ENCODE measurements around the gene PRXL2B.
"Not testable (repeated sequence)": the region's sequence is repeated elsewhere in the genome, so short reads cannot be mapped to it uniquely, and the experiment has no call there.

Gene PRXL2B

DNA sequence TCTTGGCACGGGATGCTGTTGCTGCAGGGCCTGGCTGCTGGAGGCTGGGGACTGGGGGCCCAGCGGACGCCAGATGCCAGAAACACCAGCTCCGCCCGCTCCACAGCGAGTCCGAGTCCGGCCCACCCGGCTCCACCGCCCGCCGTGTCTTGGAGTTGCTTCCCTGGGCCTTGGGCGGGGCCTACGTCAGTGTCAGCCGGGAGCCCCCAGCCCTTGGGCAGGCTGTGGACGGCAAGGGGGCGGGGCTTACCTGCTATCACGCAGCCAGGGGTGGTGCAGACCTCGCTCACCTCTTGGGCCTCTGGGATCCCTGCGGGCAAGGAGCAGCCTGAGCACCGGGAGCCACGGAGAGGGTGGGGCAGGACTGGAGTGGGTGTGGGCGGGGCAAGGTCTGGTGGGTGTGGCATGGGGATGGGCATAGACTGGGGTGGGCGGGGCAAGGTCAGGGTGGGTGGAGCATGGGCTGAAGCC, 24.5 kb downstream of the PRXL2B start:
- in situ Hi-C loops (cut with HindIII; ENCODE audit: low sequenced_read_pairs) = no loop called here

- in situ Hi-C loops (cut with HindIII; ENCODE audit: low sequenced_read_pairs) = no loop called here
Measured at GRCh38 chr1:2611621-2612437, 25.3 kb downstream of the PRXL2B start.

GRCh38 chr1:2612591-2613365, 26.2 kb downstream of the PRXL2B start:
- in situ Hi-C loops (cut with HindIII; ENCODE audit: low sequenced_read_pairs) = no loop called here

- in situ Hi-C loops (cut with HindIII; ENCODE audit: low sequenced_read_pairs) = no loop called here
Measured at GRCh38 chr1:2614145-2614544, 27.6 kb downstream of the PRXL2B start.

- in situ Hi-C loops (cut with HindIII; ENCODE audit: low sequenced_read_pairs) = no loop called here
Measured at GRCh38 chr1:2617971-2618470, 31.4 kb downstream of the PRXL2B start.

DNA sequence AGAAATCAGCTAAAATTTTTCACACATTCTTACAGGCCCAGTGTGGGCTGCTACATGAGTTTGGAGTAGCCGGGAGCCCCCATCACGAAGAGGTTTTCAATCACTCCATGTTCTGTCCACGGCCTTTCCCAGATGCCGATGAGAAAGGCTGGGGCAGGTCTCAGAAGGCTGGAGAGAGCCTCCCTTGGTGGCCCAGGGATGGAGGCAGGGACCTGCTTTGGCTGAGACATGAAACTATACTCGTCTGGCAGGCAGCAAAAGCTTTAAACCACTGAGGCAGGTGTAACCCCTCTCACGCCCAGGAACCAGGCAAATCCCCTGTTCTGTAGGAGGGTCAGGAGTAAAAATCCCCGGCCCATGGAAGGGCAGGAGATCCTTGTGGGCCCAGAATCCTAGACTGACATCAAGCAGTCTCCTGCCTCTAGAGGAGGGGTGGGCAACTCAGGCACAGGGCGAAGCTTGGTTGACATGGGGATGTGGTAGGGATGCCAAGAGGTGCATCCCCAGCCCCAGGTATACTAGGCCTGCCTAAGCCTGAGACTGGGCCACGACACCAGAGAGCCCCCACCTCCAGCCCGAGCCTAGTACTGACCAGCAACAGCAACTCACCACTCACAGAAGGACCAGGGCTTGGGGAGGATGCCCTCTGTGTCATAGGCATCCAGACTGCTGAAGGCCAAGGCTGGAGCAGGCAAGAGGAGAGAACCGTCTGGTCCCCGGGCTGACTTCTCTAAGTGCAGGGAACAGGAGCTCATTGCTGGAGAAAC, 37.2 kb downstream of the PRXL2B start:
- in situ Hi-C loops (cut with HindIII; ENCODE audit: low sequenced_read_pairs) = no loop called here

- in situ Hi-C loops (cut with HindIII; ENCODE audit: low sequenced_read_pairs) = no loop called here
Measured at GRCh38 chr1:2624735-2625300, 38.2 kb downstream of the PRXL2B start.

DNA sequence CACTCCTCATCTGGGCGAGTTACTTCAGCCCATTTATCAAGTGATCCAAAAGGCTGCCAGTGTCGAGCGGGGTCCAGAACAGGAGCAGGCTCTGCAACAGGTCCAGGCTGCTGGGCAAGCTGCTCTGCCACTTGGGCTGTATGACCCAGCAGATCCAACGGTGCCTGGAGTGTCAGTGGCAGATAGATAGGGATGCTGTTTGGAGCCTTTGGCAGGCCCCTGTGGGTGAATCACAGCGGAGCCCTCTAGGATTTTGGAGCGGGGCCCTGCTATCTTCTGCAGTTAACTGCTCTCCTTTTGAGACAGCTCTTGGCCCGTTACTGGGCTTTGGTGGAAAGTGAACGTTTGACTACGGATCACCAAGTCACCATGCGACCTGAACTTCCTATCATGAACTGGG, 38.7 kb downstream of the PRXL2B start:
- in situ Hi-C loops (cut with HindIII; ENCODE audit: low sequenced_read_pairs) = no loop called here

GRCh38 chr1:2625748-2626147, 39.2 kb downstream of the PRXL2B start:
- in situ Hi-C loops (cut with HindIII; ENCODE audit: low sequenced_read_pairs) = not testable (repeated sequence)

- in situ Hi-C loops (cut with HindIII; ENCODE audit: low sequenced_read_pairs) = no loop called here
Measured at GRCh38 chr1:2627746-2628145, 41.2 kb downstream of the PRXL2B start.

DNA sequence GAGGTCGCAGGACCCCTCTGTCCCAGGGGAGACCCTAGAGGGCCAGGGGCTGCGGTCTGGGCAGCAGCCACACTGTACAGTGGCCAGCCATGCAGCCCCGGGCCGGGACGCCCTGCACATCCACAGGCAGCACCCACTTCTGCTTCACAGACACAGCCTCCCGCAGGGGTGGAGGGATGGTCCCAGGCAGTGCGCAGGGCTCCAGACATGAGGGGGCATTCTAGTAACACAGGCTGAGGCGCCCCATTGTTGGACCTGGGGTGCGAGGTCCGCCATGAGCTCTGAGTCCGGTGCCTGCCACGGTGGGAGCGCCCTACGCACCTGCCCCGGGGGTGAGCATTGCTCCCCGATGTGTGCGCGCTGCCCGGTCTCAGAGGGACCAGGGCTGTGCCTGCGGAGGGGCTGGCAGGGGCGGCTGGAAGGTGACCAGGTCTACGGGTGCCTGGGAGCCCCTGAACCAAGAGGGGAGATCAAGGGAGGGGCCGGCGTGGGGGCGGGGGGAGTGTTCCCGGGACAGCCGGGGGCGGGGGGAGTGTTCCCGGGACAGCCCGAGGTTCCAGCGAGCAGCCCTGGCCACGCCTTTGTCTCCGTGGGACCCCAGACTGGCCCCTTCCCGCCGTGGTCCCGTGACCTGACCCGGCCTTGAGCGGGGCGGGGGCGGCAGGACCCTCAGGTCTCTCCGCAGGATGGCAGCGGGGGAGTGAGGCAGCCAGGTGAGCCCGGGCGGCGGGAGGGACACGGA, 41.8 kb downstream of the PRXL2B start:
- in situ Hi-C loops (cut with HindIII; ENCODE audit: low sequenced_read_pairs) = no loop called here

DNA sequence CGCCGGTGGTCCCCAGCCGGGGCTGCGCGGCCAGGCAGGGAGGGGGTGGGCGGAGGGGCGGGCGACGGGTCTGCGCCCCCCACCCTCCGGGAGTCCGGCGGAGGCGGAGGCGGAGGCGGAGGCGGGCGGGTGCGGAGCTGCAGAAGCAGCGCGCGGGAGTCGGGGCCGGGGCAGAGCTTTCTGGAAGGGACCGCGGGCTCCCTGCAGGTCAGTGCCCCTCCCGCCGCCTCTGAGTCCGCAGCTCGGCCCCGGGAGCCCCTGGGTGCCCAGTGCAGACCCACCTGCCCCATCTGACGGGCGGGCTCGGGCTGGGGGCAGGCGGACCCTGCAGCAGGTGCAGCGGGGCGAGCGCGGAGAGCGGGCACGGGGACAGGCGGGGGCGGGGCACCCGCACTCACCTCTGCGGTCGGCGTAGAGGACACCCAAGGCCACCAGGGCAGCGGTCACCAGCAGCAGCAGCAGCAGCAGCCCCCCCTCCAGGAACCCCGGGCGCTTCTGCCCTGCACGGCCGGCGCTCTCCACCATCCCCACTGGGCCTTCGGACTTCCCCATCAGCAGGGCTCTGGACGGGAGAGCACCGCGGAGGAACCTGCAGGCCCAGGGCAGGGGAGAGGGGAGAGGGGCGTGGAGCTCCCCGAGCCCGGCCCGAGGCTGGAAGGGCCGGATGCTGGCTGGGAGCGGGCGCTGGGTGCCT, 42.5 kb downstream of the PRXL2B start:
- in situ Hi-C loops (cut with HindIII; ENCODE audit: low sequenced_read_pairs) = no loop called here

DNA sequence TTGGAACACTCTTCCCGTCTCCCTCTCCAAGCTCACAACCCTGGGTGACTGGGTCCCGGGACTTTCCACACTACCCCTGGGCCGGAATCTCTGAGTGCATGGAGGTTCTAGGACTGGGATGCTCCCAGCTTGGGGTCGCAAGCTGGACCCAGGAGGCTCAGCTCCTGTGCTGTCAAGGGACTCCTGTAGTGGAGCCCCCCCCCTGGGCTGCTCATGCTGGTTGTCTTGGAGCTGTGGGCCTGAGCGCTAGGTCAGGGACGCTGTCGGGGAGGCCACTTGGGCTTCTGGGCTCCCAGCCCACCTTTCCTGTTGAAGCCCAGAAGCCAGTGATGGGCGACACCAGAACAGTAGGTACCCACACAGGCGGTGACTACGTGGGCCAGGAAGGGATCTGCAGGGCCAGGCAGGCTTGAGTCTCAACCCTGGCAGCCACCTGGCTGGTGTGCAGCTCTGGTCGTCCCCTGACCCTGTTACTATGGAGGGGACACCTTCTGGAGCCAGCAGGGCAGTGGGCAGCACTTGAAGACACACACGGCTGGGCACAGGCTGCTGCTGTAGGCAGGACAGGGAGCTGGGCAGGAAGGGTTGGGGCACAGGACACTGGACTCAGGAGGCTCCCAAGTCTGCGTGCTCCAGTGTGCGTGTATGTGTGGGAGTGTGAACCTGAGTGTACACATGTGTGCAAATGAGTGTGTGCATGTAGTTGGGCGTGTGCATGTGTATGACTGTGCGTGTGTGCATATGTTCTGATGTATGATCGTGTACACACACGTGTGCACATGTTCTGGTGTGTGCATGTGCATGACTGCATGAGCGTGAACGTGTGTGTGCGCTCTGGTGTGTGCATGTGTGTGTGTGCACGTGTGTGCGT, 43.3 kb downstream of the PRXL2B start:
- in situ Hi-C loops (cut with HindIII; ENCODE audit: low sequenced_read_pairs) = no loop called here

DNA sequence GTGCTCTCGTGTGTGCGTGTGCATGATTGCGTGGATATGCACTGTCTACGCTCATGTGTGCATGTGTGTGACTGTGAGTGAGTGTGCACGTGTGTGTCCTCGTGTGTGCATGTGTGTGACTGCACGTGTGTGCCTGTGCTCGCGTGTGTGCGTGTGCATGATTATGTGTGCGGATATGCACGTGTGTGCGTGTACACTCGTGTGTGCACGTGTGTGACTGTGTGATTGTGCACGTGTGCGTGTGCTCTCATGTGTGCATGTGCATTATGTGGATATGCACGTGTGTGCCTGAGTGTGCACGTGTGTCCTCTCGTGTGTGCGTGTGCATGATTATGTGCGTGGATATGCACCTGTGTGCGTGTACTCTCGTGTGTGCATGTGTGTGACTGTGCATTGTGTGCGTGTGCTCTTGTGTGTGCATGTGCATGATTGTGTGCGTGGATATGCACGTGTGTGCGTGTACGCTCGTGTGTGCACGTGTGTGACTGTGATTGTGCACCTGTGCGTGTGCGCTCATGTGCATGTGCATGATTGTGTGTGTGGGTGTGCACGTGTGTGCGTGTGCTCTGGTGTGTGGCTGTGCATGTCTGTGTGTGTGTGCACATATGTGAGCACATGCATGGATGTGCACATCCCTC, 44.0 kb downstream of the PRXL2B start:
- in situ Hi-C loops (cut with HindIII; ENCODE audit: low sequenced_read_pairs) = no loop called here

DNA sequence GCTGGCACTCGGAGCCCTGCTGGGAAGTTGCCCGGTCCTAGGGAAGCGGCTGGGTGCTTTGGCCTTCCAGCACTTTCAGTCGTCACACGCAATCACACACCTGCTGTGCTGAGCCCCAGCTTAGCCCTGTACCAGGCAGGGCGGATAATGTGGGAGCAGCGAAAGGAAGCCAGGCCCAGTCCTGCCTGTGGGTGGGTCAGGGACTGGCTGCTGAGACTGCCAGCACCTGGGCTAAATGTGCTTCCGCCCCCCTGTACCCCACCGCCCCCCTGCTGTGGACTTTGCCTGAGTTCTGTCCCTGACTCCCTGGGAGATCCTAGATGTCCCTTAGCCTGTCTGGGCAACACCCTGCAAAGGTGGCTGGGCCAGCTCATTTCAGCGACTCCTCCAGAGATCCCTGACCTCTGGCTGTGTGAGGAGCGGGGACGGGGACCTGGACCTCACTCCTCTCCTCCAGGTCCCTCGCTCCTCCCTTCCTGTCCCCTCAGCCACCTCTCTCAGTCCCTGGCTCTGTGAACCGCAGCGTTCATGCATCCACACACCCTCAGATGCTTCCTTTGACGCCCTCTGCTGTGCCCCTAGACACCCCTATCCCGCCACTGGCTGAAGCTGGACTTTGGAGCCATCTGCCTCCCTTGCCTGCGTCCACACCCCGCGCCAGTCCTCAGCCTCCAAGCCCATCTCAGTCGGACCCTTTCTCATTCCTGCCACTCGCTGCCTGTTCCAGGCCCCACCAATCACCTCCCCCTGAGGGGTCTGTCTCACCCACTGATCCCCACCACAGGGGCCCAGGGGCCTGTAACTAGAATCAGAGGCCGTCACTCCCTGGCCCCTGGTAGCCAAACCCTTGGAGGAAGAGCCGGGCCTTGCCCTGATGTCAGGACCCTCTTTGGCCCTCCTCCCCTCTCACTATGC, 44.8 kb downstream of the PRXL2B start:
- in situ Hi-C loops (cut with HindIII; ENCODE audit: low sequenced_read_pairs) = no loop called here

DNA sequence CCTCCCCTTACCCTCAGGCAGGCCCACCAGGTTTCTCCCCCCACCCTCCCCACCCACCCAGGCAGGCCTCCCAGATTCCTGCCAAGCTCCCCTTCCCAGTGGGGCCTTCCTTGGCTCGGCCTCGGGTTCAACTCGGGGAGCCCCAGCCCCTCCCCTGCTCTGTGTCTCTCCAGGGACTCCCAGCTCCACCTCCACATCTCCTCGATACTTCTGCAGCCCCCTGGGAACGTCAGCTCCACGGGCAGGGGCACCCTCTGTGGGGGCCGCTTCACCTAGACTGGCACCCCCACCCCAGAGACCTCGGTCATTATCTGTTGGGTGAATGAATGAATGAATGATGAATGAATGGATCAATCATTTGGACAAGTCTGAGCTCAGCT, 45.5 kb downstream of the PRXL2B start:
- in situ Hi-C loops (cut with HindIII; ENCODE audit: low sequenced_read_pairs) = no loop called here
